HG03139 (cell line): ENCODE data around the gene SMIM11.

ENCODE experiments used
- ATAC-seq: cut with Tn5 transposase; IDR thresholded peaks from one replicate; pipeline ENCODE4 v1.9.1; 2021; ENCODE audit not compliant: unreplicated experiment

Gene SMIM11, protein sequence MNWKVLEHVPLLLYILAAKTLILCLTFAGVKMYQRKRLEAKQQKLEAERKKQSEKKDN

DNA sequence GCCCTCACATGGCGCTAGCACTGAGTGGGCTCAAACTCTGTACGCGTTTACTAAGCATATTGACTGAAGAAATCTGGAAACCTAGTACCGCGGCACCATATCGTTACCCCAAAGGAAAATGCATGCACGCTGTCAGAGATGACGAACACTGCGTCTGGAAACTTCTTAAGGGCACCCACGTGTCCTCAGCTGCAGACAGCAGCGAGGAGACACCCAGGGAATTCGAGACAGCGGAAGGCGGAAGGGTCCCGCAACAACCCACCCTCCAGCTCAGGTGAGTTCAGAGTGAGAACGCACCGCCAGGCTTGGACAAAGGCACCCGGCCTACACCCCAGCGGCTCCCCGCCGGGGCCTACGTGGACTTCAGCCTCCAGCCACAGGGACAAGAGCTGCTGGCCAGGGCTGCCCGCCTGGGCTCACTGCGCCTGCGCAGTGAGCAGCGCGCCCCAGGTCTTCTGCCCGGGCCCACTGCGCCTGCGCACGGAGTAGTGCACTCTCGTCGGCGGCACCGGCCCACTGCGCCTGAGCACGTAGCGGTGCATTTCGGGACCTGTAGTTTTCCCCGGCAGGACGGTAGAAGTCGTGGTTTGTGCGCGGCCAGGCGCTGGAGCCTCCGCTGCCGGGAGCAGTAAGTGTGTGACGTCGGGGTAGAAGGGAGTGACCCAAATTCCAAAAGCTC is at the start of gene SMIM11:
Gene SMIM11 (plus strand): TSS at position 568 of the 679 bp plus-strand sequence. CDS start 3,998 bp downstream, outside the sequence.
- ATAC-seq: peak; percentile 85

DNA sequence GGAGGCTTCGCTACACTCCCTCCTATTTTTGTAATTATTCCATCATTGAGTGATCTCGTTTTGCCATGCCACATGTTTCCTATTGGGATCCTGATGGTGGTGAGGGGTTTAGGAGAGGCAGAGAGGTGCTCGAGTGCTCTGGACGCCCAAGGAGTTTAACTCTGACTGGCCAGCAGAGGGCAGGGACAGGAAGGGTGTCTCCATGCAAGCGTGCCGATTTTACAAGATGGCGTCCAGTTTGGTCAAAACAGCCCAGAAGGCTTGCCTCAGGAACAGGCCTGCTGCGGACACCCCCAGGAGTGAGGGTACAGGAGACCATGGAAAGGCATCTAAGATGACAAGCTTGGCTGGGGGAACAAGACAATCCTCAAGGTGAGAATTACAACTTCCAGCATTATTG is 45.3 kb upstream of the SMIM11 start:
- ATAC-seq: no peak

DNA sequence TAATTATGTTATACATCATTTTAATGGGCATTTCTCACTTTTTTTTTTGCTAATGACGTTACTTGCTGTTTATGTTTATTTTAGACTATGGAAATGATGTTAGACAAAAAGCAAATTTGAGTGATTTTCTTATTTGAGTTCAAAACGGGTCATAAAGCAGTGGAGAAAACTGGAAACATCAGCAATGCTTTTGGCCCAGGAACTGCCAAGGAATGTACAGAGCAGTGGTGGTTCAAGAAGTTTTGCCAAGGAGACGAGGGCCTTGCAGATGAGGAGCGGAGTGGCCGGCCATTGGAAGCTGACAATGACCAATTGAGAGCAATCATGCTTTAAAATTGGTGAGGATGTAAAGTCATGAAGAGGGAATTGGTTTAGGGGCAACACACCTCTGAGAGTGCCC is 43.6 kb upstream of the SMIM11 start:
- no peak for ATAC-seq

DNA sequence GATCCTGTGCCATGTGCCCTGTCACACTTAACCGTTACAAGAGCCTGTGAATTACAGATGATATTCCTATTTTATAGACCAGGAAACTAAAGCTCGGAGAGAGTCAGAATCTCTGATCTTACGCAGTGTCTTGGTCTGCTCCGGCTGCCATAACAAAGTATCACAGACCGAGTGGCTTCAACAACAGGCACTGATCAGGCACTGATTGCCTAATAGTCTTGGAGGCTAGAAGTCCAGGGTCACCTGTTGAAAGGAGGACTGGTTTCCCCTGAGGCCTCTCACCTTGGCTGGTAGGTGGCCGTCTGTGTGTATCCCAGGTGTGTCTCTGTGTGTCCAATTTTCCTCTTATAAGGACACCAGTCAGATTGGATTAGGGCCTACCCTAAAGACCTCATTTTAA is 43.0 kb upstream of the SMIM11 start:
- ATAC-seq: no peak

DNA sequence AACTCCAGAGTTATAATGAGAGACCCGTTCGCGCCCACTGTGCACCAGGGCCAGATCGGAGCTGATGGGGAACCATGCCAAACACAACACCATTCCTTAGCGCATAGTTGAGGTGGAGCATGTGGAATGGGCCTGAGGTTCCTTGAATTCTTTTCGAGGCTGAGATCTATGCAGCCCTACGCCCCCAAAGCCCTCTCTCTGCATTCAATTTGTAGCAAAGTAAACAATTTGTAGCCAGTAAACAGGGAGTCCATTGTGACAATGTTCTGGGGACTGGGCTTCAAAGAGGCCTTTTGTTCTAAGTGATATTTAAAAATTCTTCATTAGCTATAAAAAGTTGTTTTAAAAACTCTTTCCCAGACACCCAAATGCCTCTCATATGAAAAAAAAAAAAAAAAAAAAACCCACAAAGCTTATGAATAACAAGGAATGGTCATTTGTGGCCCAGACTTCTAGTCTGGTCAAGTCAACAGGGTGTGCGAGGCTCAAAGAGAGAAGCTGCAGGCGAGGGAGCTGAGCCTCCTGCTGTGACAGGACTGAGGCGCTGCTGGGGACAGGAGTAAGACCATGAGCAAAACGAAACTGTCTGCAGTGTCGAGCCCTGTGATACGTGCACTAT is 42.1 kb upstream of the SMIM11 start:
- ATAC-seq: no peak

DNA sequence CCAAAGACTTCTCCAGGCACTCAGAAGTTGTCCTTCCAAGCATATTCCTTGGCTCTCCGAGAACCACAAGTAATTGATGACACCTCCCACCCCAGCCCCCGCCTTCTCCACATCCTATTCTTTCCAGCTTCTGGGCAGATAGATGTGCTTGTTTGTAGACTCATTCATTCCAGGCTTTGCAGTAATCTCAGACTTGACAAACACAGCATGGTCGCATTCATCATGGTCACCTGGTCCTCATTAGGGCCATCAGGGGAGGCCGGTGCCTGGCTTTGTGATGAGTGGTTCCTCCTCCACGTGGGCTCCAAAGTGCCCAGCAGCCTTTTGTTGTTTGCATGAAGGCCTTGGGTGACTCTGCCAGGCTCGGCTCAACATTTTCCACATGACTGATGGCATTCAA is 40.0 kb upstream of the SMIM11 start:
- ATAC-seq: no peak

DNA sequence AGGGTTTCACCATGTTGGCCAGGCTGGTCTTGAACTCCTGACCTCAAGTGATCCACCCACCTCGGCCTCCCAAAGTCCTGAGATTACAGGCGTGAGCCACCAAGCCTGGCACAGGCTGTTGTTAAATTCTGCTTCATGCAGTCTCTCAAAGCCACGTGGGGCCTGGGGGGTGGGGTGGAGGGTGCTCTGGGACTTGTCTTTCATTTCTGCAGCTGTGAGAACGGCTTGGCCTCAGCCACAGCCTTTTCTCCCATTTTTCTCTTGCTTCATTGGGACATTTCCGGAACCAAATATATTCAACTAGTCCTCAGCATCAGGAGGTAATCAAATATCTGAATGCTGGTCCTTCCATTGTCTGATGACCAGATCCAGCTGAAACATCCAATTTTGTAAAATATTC is 39.1 kb upstream of the SMIM11 start:
- no peak for ATAC-seq

DNA sequence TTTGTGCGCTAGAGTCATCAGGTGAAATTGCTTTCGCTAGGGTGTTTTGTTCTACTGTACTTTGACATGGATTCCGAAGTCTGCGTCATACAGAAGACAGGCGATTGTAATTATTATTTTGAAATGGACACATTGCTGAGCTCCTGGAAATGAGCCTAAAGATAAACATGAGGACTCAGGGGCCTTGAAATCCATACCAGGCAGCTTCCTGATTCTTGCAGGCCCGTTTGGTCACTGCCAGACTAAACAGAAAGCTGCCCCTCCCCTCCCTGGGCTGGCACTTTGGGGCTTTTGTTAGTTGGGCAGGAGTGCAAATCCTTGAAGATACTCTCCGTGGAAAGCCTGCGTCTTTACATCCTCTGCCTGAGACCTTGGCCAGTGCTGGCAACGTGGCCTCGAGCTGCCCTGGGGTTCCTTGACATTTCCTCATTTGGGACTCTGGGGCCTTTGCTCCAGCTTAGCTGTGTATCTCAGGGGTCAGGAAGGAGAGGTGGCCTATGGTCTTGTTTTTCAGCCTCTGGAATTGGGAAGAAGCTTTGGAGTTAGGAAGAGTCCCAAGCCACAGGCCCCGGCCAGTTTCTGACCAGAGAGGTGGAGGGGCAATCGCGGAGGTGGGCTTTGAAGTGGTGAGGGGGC is 38.4 kb upstream of the SMIM11 start:
- ATAC-seq: no peak

DNA sequence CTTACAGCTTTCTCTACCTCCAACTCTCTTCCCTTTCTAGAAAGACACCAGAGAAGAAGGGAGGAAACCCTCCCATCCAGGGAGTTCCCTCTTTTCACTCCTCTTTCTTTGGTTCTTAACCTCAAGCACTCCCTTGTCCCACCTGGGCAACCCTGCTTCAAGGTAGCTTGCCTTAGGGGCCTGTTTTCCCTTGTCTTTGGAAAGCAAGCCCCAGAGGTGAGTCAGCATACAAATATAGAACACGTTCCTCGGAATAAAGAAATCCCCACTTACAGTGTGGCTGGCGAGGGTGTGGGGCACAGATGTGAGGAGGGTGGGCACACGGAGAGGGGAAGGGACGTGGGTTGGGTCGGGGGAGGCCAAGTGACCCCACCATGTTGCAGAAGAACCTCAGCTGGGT is 37.6 kb upstream of the SMIM11 start:
- no peak for ATAC-seq

DNA sequence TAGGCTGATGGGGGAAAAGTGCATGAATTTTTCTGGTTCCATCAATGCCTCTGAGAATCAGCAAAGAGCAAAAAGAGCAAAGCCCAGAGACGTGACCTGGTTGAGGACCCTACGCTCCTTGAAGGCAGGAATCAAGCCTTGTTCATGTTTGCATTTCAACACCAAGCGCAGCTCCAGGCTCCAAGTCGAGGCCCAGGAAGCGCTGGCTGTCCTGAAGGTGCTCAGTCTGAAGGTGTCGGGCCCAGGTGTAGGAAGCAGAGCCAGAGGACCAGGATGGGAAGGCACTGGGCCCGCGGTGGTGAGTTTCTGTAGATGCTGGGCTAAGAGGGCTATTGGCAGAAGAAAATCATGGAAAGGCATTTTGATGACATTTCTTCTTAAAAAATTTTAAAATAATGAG is 37.1 kb upstream of the SMIM11 start:
- no peak for ATAC-seq

DNA sequence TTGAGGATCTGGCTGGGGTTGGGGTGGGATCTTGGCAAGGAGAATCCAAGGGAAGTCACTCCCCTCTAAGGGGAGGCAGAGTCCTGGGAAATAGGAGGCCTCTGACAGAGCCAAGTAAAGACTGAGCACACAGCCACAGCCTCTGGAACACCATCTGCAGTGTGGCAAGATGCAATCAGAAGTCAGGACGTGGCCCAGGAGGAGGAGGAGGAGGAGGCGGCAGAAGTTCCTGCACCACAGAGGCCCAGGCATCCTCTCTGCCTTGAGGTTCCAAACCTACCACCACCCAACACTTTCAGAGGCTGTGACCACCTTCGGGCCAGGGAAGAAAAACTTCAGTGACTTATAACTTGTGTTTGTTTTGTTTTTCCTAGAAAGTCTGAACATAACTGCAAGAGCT is 35.2 kb upstream of the SMIM11 start:
- ATAC-seq: no peak

DNA sequence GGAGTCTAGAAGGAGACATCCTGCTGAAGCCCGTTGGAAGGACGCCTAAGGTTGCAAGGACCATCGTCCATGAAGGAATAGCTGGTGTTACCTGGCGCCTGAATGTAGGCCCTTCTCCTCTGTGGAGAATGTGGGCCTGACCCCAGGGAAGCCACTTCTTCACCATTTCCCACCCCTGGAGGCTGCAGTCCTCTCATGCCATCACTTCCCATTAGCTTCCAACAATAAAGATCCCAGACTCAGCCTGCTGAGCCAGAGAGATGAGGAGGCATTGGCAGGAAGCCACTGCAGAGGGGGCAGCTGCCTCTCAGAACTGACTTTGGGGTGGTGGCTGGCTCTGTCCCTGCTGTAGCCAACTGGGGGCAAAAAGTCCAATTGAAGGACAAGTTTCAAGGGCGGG is 32.8 kb upstream of the SMIM11 start:
- ATAC-seq: no peak

DNA sequence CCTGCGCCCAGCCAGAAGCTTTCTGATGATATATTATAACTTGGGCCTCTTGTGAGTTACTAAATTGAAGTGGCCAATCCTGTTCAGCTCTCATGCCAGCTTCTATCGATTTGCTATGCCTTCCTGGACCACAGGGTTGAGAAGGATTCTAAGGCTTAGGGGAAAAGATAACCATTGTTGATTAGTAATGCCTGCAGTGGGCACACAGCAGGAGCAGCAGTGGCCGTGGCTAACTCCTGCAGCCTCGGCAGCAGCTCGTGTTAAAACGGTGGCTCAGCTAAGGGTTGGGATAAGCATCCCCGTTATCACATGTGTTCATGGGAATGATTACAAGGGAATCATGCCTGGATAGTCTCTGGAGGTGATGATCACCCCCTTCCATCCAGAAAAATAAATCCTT is 32.0 kb upstream of the SMIM11 start:
- ATAC-seq: no peak

DNA sequence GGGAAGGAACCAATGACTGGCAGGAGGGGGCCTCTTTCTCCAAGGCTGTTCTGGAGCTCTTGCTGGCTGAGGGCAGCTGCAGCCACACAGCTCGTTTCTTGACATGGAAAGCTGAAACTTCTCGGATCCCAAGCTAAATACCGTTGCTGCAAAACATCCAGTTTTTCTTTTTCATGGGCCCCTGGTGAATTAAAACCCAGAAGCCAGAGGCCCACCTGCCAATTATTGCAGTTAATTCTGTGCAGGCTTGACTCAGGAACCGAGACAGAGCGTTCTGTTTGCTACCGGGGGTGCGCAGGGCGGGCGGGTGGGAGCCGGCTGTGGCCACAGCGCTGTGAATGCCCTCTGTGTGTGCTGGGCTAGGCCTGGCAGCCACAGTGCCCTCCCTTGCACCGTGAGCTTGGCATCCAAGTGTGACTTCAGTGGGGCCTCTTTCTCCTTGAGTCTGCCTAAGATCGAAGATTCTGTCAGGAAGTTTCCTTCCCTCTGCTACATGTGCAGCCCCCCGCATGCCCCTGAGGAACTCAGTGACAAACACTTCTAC is 31.4 kb upstream of the SMIM11 start:
- no peak for ATAC-seq

DNA sequence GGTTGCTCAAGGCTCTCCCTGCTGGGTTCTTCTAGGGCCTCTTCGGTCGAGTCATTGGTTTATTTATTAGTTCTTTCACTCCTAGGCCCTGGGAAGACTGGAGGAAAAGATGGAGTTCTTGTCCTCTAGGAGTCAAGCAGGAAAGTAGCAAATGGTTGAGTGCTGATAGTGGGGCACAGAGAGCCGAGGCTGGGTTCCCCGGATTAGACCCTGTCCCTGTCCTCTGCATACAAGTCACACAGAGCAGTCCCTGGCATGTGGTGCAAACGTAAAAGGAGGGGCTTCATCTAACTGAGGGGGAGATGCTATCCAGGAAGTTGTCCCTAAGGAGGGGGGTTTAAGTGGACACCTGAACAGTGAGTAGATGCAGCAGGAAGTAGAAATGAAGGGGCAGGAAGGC is 30.7 kb upstream of the SMIM11 start:
- no peak for ATAC-seq

DNA sequence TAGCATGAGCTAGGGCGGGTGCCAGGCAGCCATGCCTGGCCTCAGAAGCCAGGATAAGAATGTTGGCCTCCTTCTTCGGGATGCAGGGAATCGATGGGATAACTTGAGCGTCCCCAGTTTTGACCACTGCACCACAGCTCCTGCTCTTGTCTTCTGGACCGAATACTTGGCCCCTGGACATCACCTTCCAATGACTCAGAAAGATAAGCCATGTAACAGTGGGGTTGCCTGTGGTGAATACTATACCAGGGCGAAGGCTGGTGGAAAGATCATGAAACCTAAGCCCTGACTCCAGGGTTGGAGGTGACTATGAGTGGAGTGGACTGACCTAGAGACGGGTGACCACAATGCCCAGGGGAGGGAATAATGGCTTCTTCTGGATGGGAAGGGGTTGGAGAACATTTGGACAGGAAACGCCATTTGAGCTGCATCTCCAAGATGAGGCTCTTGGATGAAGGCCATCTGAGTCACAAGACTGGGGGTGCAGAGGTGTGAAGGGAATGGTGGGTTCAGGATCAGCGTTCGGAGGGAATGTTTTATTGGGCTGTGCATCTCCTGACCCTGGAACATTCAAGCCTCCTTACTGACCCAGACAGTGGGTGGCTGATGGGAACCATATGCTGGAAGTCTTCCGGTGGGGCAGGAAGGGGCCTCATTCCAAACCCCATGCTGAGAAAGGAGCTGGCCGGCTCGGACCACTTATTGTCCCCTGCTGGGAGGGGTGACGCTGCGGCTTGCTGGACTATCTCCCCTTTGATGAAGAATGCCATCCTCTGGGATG is 30.0 kb upstream of the SMIM11 start:
- ATAC-seq: no peak

DNA sequence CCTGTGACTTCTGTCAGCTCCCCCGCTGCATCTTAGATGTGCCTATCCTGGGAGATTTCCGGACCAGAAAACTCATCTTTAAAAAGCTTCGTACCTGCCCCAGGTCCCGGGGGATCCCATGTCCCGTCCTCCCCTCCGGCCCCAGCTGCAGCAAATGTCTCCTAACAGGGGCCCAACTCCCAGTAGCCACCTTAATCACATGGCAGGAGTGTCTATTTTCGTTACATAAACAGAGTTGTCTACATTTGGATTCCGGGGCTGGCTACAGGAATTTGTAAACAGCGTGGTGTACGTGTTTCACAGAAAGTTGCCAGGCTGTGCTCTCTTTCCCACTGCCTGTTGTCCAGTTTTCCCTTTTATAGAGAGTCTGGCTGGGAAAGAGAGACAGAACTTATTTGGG is 29.4 kb upstream of the SMIM11 start:
- no peak for ATAC-seq

DNA sequence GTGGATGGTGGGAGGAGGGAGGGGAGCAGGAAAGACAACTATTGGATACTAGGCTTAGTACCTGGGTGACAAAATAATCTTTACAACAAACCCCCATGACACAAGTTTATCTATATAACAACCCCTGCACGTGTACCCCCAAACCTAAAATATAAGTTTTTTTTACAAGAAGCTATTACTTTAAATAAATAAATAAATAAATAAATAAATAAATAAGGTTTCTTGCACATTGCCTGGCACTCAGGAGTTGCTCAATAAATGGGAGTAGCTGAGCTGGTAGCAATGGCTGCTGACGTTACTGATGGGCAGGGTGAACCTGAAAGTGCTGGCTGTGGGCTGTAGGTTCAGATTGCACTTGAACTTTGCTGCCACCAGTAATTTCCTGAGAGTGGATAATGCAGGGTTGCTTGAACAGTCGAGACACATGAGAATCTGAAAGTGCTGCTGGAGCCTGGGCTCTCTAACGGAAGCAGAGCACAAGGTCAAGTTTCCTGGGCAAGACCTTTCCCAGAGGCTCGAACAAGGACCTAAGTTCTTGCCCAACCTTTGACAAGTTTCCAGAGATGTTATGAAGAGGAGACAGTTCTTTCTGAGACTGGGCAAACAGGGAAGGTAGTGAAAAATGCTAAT is 26.3 kb upstream of the SMIM11 start:
- ATAC-seq: no peak

DNA sequence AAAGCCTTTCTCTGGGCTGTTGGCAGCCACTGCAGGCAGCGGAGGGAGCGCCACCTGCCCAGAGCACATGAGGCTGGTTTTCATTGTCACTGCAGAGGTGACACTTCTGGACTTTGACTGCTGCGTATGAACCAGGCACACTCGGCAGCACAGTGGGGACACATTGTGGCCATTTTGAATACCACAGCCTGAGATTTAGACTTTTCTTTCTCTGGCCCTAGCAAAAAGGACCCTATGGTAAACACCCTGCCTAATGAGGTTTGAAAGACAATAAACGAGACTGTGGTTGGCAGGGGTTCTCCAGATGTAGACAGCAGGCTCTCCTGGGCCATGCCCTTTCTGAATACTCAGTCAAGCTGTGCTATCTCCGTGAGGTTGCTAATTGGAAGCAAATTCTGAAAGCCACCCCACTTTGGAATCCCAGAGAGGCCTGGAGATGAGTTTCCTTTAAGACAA is 23.5 kb upstream of the SMIM11 start:
- no peak for ATAC-seq

DNA sequence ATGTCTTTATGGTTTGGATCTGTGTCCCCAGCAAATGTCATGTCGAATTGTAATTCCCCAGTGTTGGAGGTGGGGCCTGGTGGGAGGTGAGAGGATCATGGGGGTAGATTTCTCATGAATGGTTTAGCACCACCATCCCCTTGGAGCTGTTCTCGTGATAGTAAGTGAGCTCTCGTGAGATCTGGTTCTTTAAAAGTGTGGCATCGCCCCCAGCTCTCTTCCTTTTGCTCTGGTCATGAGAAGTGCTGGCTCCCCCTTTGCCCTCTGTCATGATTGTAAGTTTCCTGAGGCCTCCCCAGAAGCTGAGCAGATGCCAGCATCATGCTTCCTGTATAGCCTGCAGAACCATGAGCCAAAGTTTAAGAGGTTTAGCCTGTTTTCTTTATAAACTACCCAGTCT is 22.8 kb upstream of the SMIM11 start:
- no peak for ATAC-seq

DNA sequence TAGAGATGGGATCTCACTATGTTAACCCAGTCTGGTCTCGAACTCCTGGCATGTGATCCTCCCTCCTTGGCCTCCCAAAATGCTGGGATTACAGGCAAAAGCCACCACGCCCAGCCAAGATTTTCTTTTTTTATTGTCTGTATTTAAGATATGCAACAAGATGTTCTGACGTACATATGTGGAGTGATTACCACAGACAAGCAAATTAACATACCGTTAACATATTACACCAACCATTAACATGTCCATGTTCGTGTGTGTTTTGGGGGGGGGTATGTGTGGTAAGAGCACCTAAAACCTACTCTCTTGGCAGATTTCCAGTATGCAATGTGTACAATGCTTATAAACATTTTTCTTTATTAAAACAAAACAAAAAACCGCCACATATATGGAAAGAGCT is 22.1 kb upstream of the SMIM11 start:
- no peak for ATAC-seq
